CD14-positive monocyte (primary cell): ENCODE data around the gene TMC7. TPM values are rescaled to one million over a fixed set of nuclear protein-coding genes. Genes with fewer than 3 reads are reported as not detected.
A peak's percentile ranks its signal among the peaks of the same experiment; 100 is the strongest.

Experiments used
- DNase-seq, 3 donors: peaks; one replicate each; pipeline ENCODE4 v3.0.0-alpha.2; 2011 to 2022
- H2AFZ ChIP-seq: 2 replicates; pipeline ENCODE4 v1.6.0; 2012; ENCODE audit warnings: mild to moderate bottlenecking, low read depth, low read length, inconsistent platforms; ENCODE audit not compliant: insufficient read depth, poor library complexity, severe bottlenecking
- H3K27ac ChIP-seq, 2 donors: 1 replicate in 1 of 2; 2 replicates in 1 of 2; pipeline ENCODE4 v1.5.1; 2012 to 2013; ENCODE audit warnings: low read length in 2 of 2, control low read depth in 1 of 2, inconsistent platforms in 1 of 2, low read depth in 1 of 2, mild to moderate bottlenecking in 1 of 2
- H3K27me3 ChIP-seq, 2 donors: one replicate each; pipeline versions ENCODE4 v1.6.0 to v1.6.1; 2011 to 2013; ENCODE audit warnings: low read length in 2 of 2; ENCODE audit not compliant: control insufficient read depth in 2 of 2, insufficient read depth in 2 of 2
- H3K36me3 ChIP-seq, 2 donors: replicated peaks in 1 of 2; 1 replicate in 1 of 2; 2 replicates in 1 of 2; pipeline versions ENCODE4 v1.5.1 to v1.6.1; 2012 to 2013; ENCODE audit warnings: low read length in 2 of 2, control low read depth in 1 of 2, inconsistent platforms in 1 of 2, mild to moderate bottlenecking in 1 of 2; ENCODE audit not compliant: insufficient read depth in 2 of 2, control insufficient read depth in 1 of 2
- H3K4me1 ChIP-seq, 2 donors: 1 replicate in 1 of 2; 2 replicates in 1 of 2; pipeline versions ENCODE4 v1.5.1 to v1.6.1; 2012 to 2013; ENCODE audit warnings: low read length in 2 of 2, control low read depth in 1 of 2, inconsistent platforms in 1 of 2, mild to moderate bottlenecking in 1 of 2, moderate library complexity in 1 of 2; ENCODE audit not compliant: insufficient read depth in 2 of 2, control insufficient read depth in 1 of 2
- H3K4me2 ChIP-seq: replicated peaks from 2 replicates; pipeline ENCODE3; 2012; ENCODE audit warnings: low read length, moderate library complexity, mild to moderate bottlenecking; ENCODE audit not compliant: poor library complexity, severe bottlenecking; ENCODE audit errors: extremely low read depth
- H3K4me3 ChIP-seq, 3 experiments: fragments of 200-600 bp in 1 of 3; sonication (generic) in 1 of 3; replicated peaks in 1 of 3; 1 replicate in 2 of 3; 2 replicates in 1 of 3; pipeline ENCODE4 v1.5.1; 2011 to 2013; ENCODE audit warnings: low read length in 3 of 3, mild to moderate bottlenecking in 3 of 3, control low read depth in 2 of 3, low read depth in 2 of 3, inconsistent platforms in 1 of 3, moderate library complexity in 1 of 3
- H3K79me2 ChIP-seq: 2 replicates; pipeline ENCODE4 v1.6.0; 2012; ENCODE audit warnings: mild to moderate bottlenecking, control low read depth, inconsistent platforms, low read length, moderate library complexity; ENCODE audit not compliant: insufficient read depth
- H3K9ac ChIP-seq: 2 replicates; pipeline ENCODE4 v1.6.0; 2017; ENCODE audit warnings: low read length, mild to moderate bottlenecking; ENCODE audit not compliant: insufficient read depth, poor library complexity, severe bottlenecking
- H3K9me3 ChIP-seq, 2 donors: replicated peaks in 1 of 2; 1 replicate in 1 of 2; 2 replicates in 1 of 2; pipeline versions ENCODE4 v1.5.1 to v1.6.1; 2012 to 2013; ENCODE audit warnings: low read length in 2 of 2, control low read depth in 1 of 2; ENCODE audit not compliant: control insufficient read depth in 1 of 2, insufficient read depth in 1 of 2
- H4K20me1 ChIP-seq: 2 replicates; pipeline ENCODE4 v1.6.0; 2012; ENCODE audit warnings: mild to moderate bottlenecking, low read length, control low read depth, moderate library complexity; ENCODE audit not compliant: insufficient read depth
- H3K27ac Mint-ChIP-seq, 7 donors: one replicate each; pipeline ENCODE4 v1.8.0; 2020; ENCODE audit warnings: mild to moderate bottlenecking in 7 of 7, mixed read lengths in 7 of 7, moderate library complexity in 6 of 7, inconsistent platforms in 2 of 7
- H3K27me3 Mint-ChIP-seq, 3 donors: one replicate each; pipeline ENCODE4 v1.8.0; 2021 to 2022; ENCODE audit warnings: low read depth in 3 of 3, mild to moderate bottlenecking in 3 of 3, mixed read lengths in 3 of 3, moderate library complexity in 3 of 3, inconsistent platforms in 1 of 3
- H3K36me3 Mint-ChIP-seq, 2 donors: one replicate each; pipeline ENCODE4 v1.8.0; 2020; ENCODE audit warnings: mixed read lengths in 2 of 2, inconsistent platforms in 1 of 2, mild to moderate bottlenecking in 1 of 2
- H3K4me1 Mint-ChIP-seq: one replicate; pipeline ENCODE4 v1.8.0; 2020; ENCODE audit warnings: mild to moderate bottlenecking, mixed read lengths
- H3K4me3 Mint-ChIP-seq, 2 donors: one replicate each; pipeline ENCODE4 v1.8.0; 2020; ENCODE audit warnings: mild to moderate bottlenecking in 2 of 2, mixed read lengths in 2 of 2, moderate library complexity in 1 of 2
- H3K9me3 Mint-ChIP-seq, 7 donors: one replicate each; pipeline ENCODE4 v1.8.0; 2020 to 2022; ENCODE audit warnings: mixed read lengths in 7 of 7, mild to moderate bottlenecking in 6 of 7, moderate library complexity in 6 of 7, inconsistent platforms in 2 of 7
- WGBS: methylation state at CpG from one replicate; pipeline ENCODE4 v1.1.5; 2013; ENCODE audit warnings: missing lambda C conversion rate; ENCODE audit not compliant: insufficient coverage; 5-methylcytosine and 5-hydroxymethylcytosine counted together
- intact Hi-C, 2 donors: fragments of 100-400 bp; cut with micrococcal nuclease; formaldehyde crosslinking; loops; one replicate each; pipeline versions ENCODE4 v1.15.0 to v1.15.1; 2023
- polyA plus RNA-seq, 3 donors: library from polyadenylated mRNA; depleted of rRNA in 1 of 3; unstranded in 2 of 3; stranded (reverse) in 1 of 3; fragments of 300-500 nt in 2 of 3; fragments of >200 nt in 1 of 3; fragmentation: Illumina TruSeq in 2 of 3; gene quantifications; 1 replicate in 2 of 3; 2 replicates in 1 of 3; pipeline ENCODE4 v1.2.3, GENCODE V29; 2012 to 2021
- TF ChIP-seq, protein P1 (sequence below): fragments of 200-600 bp; IDR thresholded peaks from one replicate; pipeline ENCODE4 v1.8.0; 2022; ENCODE audit warnings: antibody characterized with exemption, mild to moderate bottlenecking

The TMC7 gene
- polyA plus RNA-seq, 3 donors, result not detected

DNA sequence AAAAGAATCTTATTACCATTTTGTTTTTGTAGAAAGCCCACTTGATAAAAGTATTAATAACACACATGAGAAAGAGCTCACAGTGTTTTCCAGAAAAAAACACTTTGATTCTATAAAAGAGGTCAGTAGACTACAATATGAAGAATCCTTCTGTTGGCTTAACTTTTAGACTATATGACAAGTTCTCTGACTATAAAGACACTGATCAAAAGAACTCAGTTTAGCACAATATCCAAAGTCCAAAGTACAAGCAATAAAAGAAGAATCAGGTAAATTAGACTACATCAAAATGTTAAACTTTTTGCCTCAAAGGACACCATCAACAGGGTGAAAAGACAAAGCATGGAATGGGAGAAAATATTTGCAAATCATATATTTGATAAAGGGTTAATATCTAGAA is 46.3 kb upstream of the TMC7 start:
- Histone ChIP-seq H3K4me2 (no peak overlapping the region), H3K27ac (no peak overlapping the region), H3K4me3 (no peak overlapping the region), H3K9me3 (no peaks in the 10 kb centered on the region), H3K9ac (no peak overlapping the region), H3K36me3 (no peaks in the 10 kb centered on the region), H3K4me1 (no peaks in the 10 kb centered on the region), H4K20me1 (no peaks in the 10 kb centered on the region), H3K27me3 (no peaks in the 10 kb centered on the region), H3K79me2 (no peaks in the 10 kb centered on the region), H2AFZ (no peak overlapping the region)
- no peaks in the 10 kb centered on the region for H3K9me3 Mint-ChIP-seq
- TF ChIP-seq, protein P1, sequence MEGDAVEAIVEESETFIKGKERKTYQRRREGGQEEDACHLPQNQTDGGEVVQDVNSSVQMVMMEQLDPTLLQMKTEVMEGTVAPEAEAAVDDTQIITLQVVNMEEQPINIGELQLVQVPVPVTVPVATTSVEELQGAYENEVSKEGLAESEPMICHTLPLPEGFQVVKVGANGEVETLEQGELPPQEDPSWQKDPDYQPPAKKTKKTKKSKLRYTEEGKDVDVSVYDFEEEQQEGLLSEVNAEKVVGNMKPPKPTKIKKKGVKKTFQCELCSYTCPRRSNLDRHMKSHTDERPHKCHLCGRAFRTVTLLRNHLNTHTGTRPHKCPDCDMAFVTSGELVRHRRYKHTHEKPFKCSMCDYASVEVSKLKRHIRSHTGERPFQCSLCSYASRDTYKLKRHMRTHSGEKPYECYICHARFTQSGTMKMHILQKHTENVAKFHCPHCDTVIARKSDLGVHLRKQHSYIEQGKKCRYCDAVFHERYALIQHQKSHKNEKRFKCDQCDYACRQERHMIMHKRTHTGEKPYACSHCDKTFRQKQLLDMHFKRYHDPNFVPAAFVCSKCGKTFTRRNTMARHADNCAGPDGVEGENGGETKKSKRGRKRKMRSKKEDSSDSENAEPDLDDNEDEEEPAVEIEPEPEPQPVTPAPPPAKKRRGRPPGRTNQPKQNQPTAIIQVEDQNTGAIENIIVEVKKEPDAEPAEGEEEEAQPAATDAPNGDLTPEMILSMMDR, result no peak
- H3K4me1 Mint-ChIP-seq, result peaks cover 4% of the 10 kb centered on the region
- DNase-seq, result no peak
- no peaks in the 10 kb centered on the region for H3K36me3 Mint-ChIP-seq
- no peak overlapping the region for H3K4me3 Mint-ChIP-seq
- intact Hi-C loops, result no loop called here
- H3K27ac Mint-ChIP-seq, result no peak overlapping the region
- peaks cover 0 to 6% (median 0%) of the 10 kb centered on the region in 3 donors for H3K27me3 Mint-ChIP-seq

DNA sequence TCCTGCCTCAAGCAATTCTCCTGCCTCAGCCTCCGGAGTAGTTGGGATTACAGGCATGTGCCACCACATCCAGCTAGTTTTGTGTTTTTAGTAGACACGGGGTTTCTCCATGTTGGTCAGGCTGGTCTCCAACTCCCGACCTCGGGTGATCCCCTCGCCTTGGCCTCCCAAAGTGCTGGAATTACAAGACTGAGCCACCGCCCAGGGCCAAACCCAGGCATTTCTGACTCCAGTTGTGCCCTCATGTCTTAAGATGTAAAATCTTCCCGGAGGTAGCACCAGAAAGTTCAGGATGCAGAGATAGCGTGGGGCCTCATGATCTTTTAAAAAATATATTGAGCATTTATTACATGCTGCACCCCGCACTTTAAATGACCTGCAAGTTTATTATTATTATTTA is 44.7 kb upstream of the TMC7 start:
- H3K36me3 ChIP-seq, result no peaks in the 10 kb centered on the region
- peaks cover 0 to 5% (median 0%) of the 10 kb centered on the region in 7 donors for H3K9me3 Mint-ChIP-seq
- no peak overlapping the region for H3K4me2 ChIP-seq
- no peak overlapping the region for H3K4me3 Mint-ChIP-seq
- no peak overlapping the region for H3K27ac ChIP-seq
- H2AFZ ChIP-seq, result no peak overlapping the region
- intact Hi-C loops, result no loop called here
- 100% methylated on average over 7 of the region's 9 CpGs for WGBS
- H3K9me3 ChIP-seq, result no peaks in the 10 kb centered on the region
- H3K79me2 ChIP-seq, result no peaks in the 10 kb centered on the region
- no peak overlapping the region for H3K9ac ChIP-seq
- H3K4me1 ChIP-seq, result no peaks in the 10 kb centered on the region
- no peak for DNase-seq
- peak overlapping the region in 1 of 7 donors; percentile 25 for H3K27ac Mint-ChIP-seq
- H4K20me1 ChIP-seq, result no peaks in the 10 kb centered on the region
- TF ChIP-seq, protein P1, result no peak
- H3K36me3 Mint-ChIP-seq, result no peaks in the 10 kb centered on the region
- H3K4me3 ChIP-seq, result no peak overlapping the region
- H3K27me3 Mint-ChIP-seq, result peaks cover 0 to 7% (median 0%) of the 10 kb centered on the region in 3 donors
- H3K27me3 ChIP-seq, result no peaks in the 10 kb centered on the region
- H3K4me1 Mint-ChIP-seq, result peaks cover 4% of the 10 kb centered on the region
